Prostate gland (tissue), 2 donors: ENCODE data around the gene C1orf105.

Source experiments
- POLR2A ChIP-seq: fragments of 450-650 bp; IDR thresholded peaks from one replicate; pipeline ENCODE4 v1.6.1; 2016; ENCODE audit warnings: antibody characterized with exemption, mild to moderate bottlenecking
- POLR2AphosphoS5 ChIP-seq: sonication (generic); formaldehyde crosslinking; IDR thresholded peaks from one replicate; pipeline ENCODE4 v1.6.1; 2017; ENCODE audit warnings: antibody characterized with exemption
- TF ChIP-seq, protein P1 (sequence below), 4 experiments: fragments of 200-600 bp in 2 of 4; fragments of 450-650 bp in 2 of 4; sonication (generic) in 2 of 4; IDR thresholded peaks; 1 replicate in 3 of 4; 2 replicates in 1 of 4; pipeline ENCODE4 v1.5.1; 2016 to 2019; ENCODE audit warnings: antibody characterized with exemption in 4 of 4, mild to moderate bottlenecking in 2 of 4, moderate library complexity in 2 of 4

DNA sequence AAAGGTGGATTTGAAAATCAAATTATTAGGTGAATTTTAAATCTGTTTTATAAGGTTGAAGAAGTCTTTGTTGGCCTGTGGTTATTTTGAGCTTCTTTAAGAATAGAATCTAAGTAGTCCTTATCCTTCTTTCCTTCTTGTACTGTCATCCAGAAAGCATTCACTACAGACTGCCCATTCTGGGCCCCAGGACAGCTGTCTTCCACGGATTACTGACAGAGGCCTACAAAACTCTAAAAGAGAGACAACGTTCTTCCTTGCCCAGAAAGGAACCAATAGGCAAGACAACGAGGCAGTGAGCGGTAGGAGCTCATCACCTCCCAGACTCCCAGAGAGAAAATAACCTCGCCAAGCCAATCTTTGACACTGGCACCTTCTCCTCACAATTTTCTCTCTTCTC is 47.8 kb downstream of the C1orf105 start:
- TF ChIP-seq, protein P1, sequence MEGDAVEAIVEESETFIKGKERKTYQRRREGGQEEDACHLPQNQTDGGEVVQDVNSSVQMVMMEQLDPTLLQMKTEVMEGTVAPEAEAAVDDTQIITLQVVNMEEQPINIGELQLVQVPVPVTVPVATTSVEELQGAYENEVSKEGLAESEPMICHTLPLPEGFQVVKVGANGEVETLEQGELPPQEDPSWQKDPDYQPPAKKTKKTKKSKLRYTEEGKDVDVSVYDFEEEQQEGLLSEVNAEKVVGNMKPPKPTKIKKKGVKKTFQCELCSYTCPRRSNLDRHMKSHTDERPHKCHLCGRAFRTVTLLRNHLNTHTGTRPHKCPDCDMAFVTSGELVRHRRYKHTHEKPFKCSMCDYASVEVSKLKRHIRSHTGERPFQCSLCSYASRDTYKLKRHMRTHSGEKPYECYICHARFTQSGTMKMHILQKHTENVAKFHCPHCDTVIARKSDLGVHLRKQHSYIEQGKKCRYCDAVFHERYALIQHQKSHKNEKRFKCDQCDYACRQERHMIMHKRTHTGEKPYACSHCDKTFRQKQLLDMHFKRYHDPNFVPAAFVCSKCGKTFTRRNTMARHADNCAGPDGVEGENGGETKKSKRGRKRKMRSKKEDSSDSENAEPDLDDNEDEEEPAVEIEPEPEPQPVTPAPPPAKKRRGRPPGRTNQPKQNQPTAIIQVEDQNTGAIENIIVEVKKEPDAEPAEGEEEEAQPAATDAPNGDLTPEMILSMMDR (IDR thresholded peaks at IDR 0.05) = no peak
- TF ChIP-seq POLR2AphosphoS5 = no peak
- TF ChIP-seq POLR2A = no peak
